Measurements from ENCODE around the gene SLC38A5. TPM values are rescaled to one million over a fixed set of nuclear protein-coding genes. Genes with fewer than 3 reads are reported as not detected.

Gene SLC38A5
- total RNA-seq, 1 donor from 2014 or later = 36.0 TPM

DNA sequence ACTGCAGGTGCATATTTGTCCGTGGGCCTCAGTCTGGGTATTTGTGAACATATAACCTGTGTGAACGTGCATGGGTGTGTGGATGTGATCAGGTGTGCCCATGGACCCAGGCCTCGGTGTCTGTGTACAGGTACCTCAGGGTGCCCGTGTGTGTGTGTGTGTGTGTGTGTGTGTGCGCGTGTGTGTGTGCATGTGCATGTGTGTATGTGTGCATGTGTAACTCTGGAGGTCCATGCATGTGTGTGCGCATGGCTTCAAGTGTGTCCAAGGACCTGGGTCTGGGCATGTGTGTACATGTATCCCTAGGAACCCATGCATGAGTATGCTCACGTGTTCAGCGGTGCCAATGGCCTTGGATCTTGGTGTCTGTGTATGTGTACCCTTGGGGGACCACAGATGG, 21.7 kb upstream of the SLC38A5 start:
- FAIRE-seq = peak; percentile 73
- Histone ChIP-seq H3K4me3 (ENCODE audit: insufficient read depth, low read depth, low read length) (no peak overlapping the region), H3K4me1 (ENCODE audit: insufficient read depth, low read length) (peaks cover 35% of the 10 kb centered on the region), H3K36me3 (ENCODE audit: insufficient read depth, low read length) (no peaks in the 10 kb centered on the region), H2AFZ (ENCODE audit: low read depth, low read length) (peak overlapping the region; percentile 10), H3K9me3 (ENCODE audit: insufficient read depth, low read depth, low read length) (no peaks in the 10 kb centered on the region), H3K27ac (ENCODE audit: low read depth, low read length) (peak overlapping the region; percentile 60), H3K9ac (ENCODE audit: low read length) (peak overlapping the region; percentile 43), H3K27me3 (ENCODE audit: insufficient read depth, low read length) (no peaks in the 10 kb centered on the region), H4K20me1 (ENCODE audit: insufficient read depth, low read length) (no peaks in the 10 kb centered on the region), H3K79me2 (ENCODE audit: insufficient read depth, low read length) (no peaks in the 10 kb centered on the region), H3K4me2 (ENCODE audit: low read length) (peak overlapping the region; percentile 57)
- Mint-ChIP-seq H3K9me3 (ENCODE audit: unreplicated experiment) (peaks cover 2% of the 10 kb centered on the region), H3K27me3 (ENCODE audit: low read depth, unreplicated experiment) (no peaks in the 10 kb centered on the region), H3K4me3 (ENCODE audit: unreplicated experiment) (no peak overlapping the region), H3K36me3 (ENCODE audit: low read depth, unreplicated experiment) (peaks cover 4% of the 10 kb centered on the region), H3K27ac (ENCODE audit: unreplicated experiment) (peak overlapping the region; percentile 78), H3K4me1 (ENCODE audit: low read depth, unreplicated experiment) (peaks cover 17% of the 10 kb centered on the region)
- no peak for TF ChIP-seq EZH2 (IDR thresholded peaks at IDR 0.05; ENCODE audit: insufficient read depth, low read length)
- TF ChIP-seq, protein P1, sequence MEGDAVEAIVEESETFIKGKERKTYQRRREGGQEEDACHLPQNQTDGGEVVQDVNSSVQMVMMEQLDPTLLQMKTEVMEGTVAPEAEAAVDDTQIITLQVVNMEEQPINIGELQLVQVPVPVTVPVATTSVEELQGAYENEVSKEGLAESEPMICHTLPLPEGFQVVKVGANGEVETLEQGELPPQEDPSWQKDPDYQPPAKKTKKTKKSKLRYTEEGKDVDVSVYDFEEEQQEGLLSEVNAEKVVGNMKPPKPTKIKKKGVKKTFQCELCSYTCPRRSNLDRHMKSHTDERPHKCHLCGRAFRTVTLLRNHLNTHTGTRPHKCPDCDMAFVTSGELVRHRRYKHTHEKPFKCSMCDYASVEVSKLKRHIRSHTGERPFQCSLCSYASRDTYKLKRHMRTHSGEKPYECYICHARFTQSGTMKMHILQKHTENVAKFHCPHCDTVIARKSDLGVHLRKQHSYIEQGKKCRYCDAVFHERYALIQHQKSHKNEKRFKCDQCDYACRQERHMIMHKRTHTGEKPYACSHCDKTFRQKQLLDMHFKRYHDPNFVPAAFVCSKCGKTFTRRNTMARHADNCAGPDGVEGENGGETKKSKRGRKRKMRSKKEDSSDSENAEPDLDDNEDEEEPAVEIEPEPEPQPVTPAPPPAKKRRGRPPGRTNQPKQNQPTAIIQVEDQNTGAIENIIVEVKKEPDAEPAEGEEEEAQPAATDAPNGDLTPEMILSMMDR (IDR thresholded peaks at IDR 0.05; ENCODE audit: insufficient read depth, low read depth, low read length) = no peak
- no peak for DNase-seq (ENCODE audit: low read depth)

DNA sequence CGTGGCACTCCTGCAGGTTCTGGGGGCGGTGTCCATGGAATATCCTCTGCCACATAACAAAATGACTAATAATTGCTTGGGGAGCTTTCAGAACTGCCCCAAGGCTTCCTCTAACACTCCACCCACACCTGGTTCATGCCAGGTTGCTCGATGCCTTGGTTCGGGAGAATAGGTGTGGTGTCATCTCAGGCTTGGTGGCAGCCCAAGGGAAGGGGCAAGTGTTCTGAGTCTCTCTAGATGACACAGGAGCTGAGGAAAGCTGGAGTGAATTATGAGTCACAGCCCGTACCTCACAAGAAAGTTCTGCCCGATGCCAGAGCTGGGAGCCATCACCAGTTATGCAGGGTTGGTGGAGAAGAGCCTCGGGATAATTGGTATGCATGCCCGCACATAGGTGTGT, 20.6 kb upstream of the SLC38A5 start:
- Mint-ChIP-seq H3K4me3 (ENCODE audit: unreplicated experiment) (no peak overlapping the region), H3K9me3 (ENCODE audit: unreplicated experiment) (peaks cover 2% of the 10 kb centered on the region), H3K27ac (ENCODE audit: unreplicated experiment) (no peak overlapping the region), H3K36me3 (ENCODE audit: low read depth, unreplicated experiment) (peaks cover 4% of the 10 kb centered on the region), H3K4me1 (ENCODE audit: low read depth, unreplicated experiment) (peaks cover 16% of the 10 kb centered on the region), H3K27me3 (ENCODE audit: low read depth, unreplicated experiment) (no peaks in the 10 kb centered on the region)
- no peak for DNase-seq (ENCODE audit: low read depth)
- no peaks in the 10 kb centered on the region for H3K79me2 ChIP-seq (ENCODE audit: insufficient read depth, low read length)
- no peaks in the 10 kb centered on the region for H3K9me3 ChIP-seq (ENCODE audit: insufficient read depth, low read depth, low read length)
- H3K27ac ChIP-seq (ENCODE audit: low read depth, low read length) = peak overlapping the region; percentile 55
- no peak overlapping the region for H3K4me3 ChIP-seq (ENCODE audit: insufficient read depth, low read depth, low read length)
- H3K4me1 ChIP-seq (ENCODE audit: insufficient read depth, low read length) = peaks cover 32% of the 10 kb centered on the region
- peaks cover 4% of the 10 kb centered on the region for H3K36me3 ChIP-seq (ENCODE audit: insufficient read depth, low read length)
- no peak overlapping the region for H2AFZ ChIP-seq (ENCODE audit: low read depth, low read length)
- TF ChIP-seq, protein P1 (IDR thresholded peaks at IDR 0.05; ENCODE audit: insufficient read depth, low read depth, low read length) = no peak
- no peak for TF ChIP-seq EZH2 (IDR thresholded peaks at IDR 0.05; ENCODE audit: insufficient read depth, low read length)
- no peaks in the 10 kb centered on the region for H3K27me3 ChIP-seq (ENCODE audit: insufficient read depth, low read length)
- H3K9ac ChIP-seq (ENCODE audit: low read length) = peak overlapping the region; percentile 46
- no peak for FAIRE-seq
- H4K20me1 ChIP-seq (ENCODE audit: insufficient read depth, low read length) = no peaks in the 10 kb centered on the region
- peak overlapping the region; percentile 19 for H3K4me2 ChIP-seq (ENCODE audit: low read length)

DNA sequence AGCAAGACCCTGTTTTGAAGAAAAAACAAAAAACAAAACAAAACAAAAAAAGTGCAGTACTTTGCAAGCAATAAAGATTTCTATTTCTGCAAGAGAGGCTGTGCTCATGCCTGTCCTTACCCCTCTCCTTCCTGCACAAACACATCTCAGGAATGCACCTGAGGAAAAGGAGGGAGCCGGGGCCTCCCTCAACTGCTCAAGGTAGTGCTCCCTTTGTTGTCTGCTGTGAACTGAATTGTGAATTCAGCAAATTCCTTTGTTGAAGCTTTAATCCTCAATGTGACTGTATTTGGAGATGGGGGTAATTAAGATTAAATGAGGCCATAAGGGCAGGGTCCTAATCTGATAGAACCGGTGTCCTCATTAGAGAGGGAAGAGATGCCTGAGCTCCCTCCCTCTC, 19.8 kb upstream of the SLC38A5 start:
- Mint-ChIP-seq H3K9me3 (ENCODE audit: unreplicated experiment) (peaks cover 2% of the 10 kb centered on the region), H3K36me3 (ENCODE audit: low read depth, unreplicated experiment) (peaks cover 4% of the 10 kb centered on the region), H3K4me3 (ENCODE audit: unreplicated experiment) (no peak overlapping the region), H3K4me1 (ENCODE audit: low read depth, unreplicated experiment) (peaks cover 16% of the 10 kb centered on the region), H3K27ac (ENCODE audit: unreplicated experiment) (no peak overlapping the region), H3K27me3 (ENCODE audit: low read depth, unreplicated experiment) (no peaks in the 10 kb centered on the region)
- no peaks in the 10 kb centered on the region for H3K9me3 ChIP-seq (ENCODE audit: insufficient read depth, low read depth, low read length)
- peak overlapping the region; percentile 55 for H3K27ac ChIP-seq (ENCODE audit: low read depth, low read length)
- no peak overlapping the region for H3K4me2 ChIP-seq (ENCODE audit: low read length)
- H2AFZ ChIP-seq (ENCODE audit: low read depth, low read length) = no peak overlapping the region
- no peaks in the 10 kb centered on the region for H3K27me3 ChIP-seq (ENCODE audit: insufficient read depth, low read length)
- H3K4me1 ChIP-seq (ENCODE audit: insufficient read depth, low read length) = peaks cover 32% of the 10 kb centered on the region
- no peak for DNase-seq (ENCODE audit: low read depth)
- H4K20me1 ChIP-seq (ENCODE audit: insufficient read depth, low read length) = no peaks in the 10 kb centered on the region
- TF ChIP-seq, protein P1 (IDR thresholded peaks at IDR 0.05; ENCODE audit: insufficient read depth, low read depth, low read length) = no peak
- TF ChIP-seq EZH2 (IDR thresholded peaks at IDR 0.05; ENCODE audit: insufficient read depth, low read length) = no peak
- H3K9ac ChIP-seq (ENCODE audit: low read length) = peak overlapping the region; percentile 46
- H3K4me3 ChIP-seq (ENCODE audit: insufficient read depth, low read depth, low read length) = no peak overlapping the region
- H3K79me2 ChIP-seq (ENCODE audit: insufficient read depth, low read length) = no peaks in the 10 kb centered on the region
- FAIRE-seq = no peak
- peaks cover 8% of the 10 kb centered on the region for H3K36me3 ChIP-seq (ENCODE audit: insufficient read depth, low read length)
